K562 (cell line): ENCODE measurements around the gene BRD4. TPM values are rescaled to one million over a fixed set of nuclear protein-coding genes. Genes with fewer than 3 reads are reported as not detected.

ENCODE experiments used
- CBX3 ChIP-seq, 2 experiments: IDR thresholded peaks; 1 replicate in 1 of 2; 2 replicates in 1 of 2; pipeline ENCODE4 v1.6.1; 2012; ENCODE audit warnings: inconsistent platforms in 2 of 2, low read length in 2 of 2, borderline replicate concordance in 1 of 2, control low read depth in 1 of 2
- RBM22 ChIP-seq: fragments of 200-400 bp; formaldehyde crosslinking; IDR thresholded peaks from 2 replicates; pipeline ENCODE4 v1.6.1; 2018; ENCODE audit warnings: low read length, low read depth; ENCODE audit not compliant: poor library complexity, severe bottlenecking
- SMARCC2 ChIP-seq: fragments of 450-650 bp; IDR thresholded peaks from 2 replicates; pipeline ENCODE4 v1.6.1; 2017; ENCODE audit warnings: antibody characterized with exemption, moderate library complexity, mild to moderate bottlenecking, low read depth
- SREBF1 ChIP-seq: fragments of 150-350 bp; IDR thresholded peaks from 2 replicates; pipeline ENCODE4 v1.6.1; 2014; ENCODE audit warnings: antibody characterized with exemption, low read depth, low read length, borderline replicate concordance
- TBL1XR1 ChIP-seq, 2 experiments: IDR thresholded peaks; 2 replicates each; pipeline ENCODE4 v1.6.1; 2012; ENCODE audit warnings: improper control_type of control experiment in 2 of 2, low read length in 2 of 2, mild to moderate bottlenecking in 1 of 2
- TFE3 ChIP-seq: fragments of 450-650 bp; formaldehyde crosslinking; IDR thresholded peaks from 2 replicates; pipeline ENCODE4 v1.4.0; 2020; ENCODE audit warnings: mild to moderate bottlenecking, mixed read lengths
- WHSC1 ChIP-seq: IDR thresholded peaks from one replicate; pipeline ENCODE4 v1.6.1; 2012; ENCODE audit warnings: low read length, control low read depth, inconsistent platforms
- ZNF449 ChIP-seq: fragments of 250-450 bp; sonication (Bioruptor Pico); IDR thresholded peaks from 2 replicates; pipeline ENCODE4 v1.8.0; 2022; ENCODE audit warnings: moderate library complexity, mild to moderate bottlenecking, inconsistent platforms
- polyA plus RNA-seq, 8 experiments: library from polyadenylated mRNA; depleted of rRNA in 4 of 8; stranded (reverse) in 5 of 8; unstranded in 3 of 8; fragments of >200 nt; fragmentation: Nextera tagmentation in 2 of 8; fragmentation: Illumina TruSeq in 1 of 8; extraction: Ambion mirVana in 2 of 8; extraction: Trizol in 1 of 8; gene quantifications; 2 replicates each; pipeline versions ENCODE4 v1.2.1 to v1.2.3, GENCODE V29; 2011 to 2014; ENCODE audit warnings: inconsistent platforms in 1 of 8, missing spikeins in 1 of 8
- total RNA-seq, 7 experiments: library from RNA; depleted of rRNA in 6 of 7; stranded (reverse); fragments of >200 nt in 6 of 7; fragmentation: Illumina TruSeq in 2 of 7; extraction: Trizol in 2 of 7; gene quantifications; 2 replicates each; pipeline versions ENCODE4 v1.2.1 to v1.2.3, GENCODE V29; 2011 to 2021; ENCODE audit warnings: low replicate concordance in 1 of 7
- TF ChIP-seq, protein P1 (sequence below): fragments of 250-450 bp; sonication (Bioruptor Pico); IDR thresholded peaks from 2 replicates; pipeline ENCODE4 v1.5.0; 2022; ENCODE audit warnings: mild to moderate bottlenecking
- TF ChIP-seq, protein P2 (sequence below), 2 experiments: fragments of 450-650 bp; formaldehyde crosslinking in 1 of 2; IDR thresholded peaks; 2 replicates each; pipeline versions ENCODE4 v1.4.0 to v1.6.1; 2014 to 2020; ENCODE audit warnings: mild to moderate bottlenecking in 2 of 2, borderline replicate concordance in 1 of 2, low read depth in 1 of 2
- TF ChIP-seq, protein P3 (sequence below): fragments of 250-450 bp; sonication (Bioruptor Pico); IDR thresholded peaks from 2 replicates; pipeline ENCODE4 v1.5.0; 2021

BRD4 gene
- total and polyA plus RNA-seq, 9 of the 15 experiments (the other 6 are each of a cell fraction or from before 2014, with no cell fraction given) = 1.8 to 105 (median 15.6) TPM

DNA sequence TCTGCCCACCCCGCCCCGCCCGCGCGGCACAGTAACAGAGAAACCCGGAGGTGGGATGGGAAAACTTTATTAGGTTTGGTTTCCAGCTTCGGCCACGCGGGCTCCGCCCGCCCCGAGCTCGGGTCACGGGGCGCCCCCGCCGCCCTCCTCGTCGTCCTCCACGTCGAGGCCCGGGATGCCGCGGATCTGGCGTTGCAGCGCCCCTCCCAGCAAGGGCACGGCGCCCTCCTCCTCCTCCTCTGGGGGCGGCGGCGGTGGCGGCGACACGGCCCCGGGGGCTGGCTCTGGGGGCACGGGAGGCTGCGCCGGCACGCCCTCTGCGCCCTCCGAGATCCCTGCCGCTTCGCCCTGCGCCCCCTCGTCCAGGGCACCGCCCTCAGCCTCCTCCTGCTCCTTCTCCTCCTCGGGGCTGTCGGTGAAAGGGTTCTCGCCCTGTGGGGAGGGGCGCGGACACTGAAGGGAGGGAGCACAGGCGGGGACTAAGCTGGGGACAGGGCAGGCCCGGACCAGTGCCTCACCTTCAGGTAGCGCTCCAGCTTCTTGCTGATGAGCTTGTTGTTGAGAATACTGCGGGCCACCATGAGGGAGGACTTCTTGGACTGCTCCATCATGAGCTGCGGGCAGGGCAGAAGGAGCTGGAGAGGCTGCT lies 47.8 kb upstream of the BRD4 start (continued):
- TF ChIP-seq SMARCC2 (no peak), ZNF449 (no peak), SREBF1 (no peak), TBL1XR1 (IDR thresholded peaks at IDR 0.05; ENCODE audit: low read length in 2 of 2) (no peak), TFE3 (CRISPR knock-in tag) (no peak), WHSC1 (no peak), CBX3 (IDR thresholded peaks at IDR 0.05; ENCODE audit: borderline replicate concordance in 1 of 2, low read length in 2 of 2) (no peak), RBM22 (no peak)
- TF ChIP-seq, protein P1, sequence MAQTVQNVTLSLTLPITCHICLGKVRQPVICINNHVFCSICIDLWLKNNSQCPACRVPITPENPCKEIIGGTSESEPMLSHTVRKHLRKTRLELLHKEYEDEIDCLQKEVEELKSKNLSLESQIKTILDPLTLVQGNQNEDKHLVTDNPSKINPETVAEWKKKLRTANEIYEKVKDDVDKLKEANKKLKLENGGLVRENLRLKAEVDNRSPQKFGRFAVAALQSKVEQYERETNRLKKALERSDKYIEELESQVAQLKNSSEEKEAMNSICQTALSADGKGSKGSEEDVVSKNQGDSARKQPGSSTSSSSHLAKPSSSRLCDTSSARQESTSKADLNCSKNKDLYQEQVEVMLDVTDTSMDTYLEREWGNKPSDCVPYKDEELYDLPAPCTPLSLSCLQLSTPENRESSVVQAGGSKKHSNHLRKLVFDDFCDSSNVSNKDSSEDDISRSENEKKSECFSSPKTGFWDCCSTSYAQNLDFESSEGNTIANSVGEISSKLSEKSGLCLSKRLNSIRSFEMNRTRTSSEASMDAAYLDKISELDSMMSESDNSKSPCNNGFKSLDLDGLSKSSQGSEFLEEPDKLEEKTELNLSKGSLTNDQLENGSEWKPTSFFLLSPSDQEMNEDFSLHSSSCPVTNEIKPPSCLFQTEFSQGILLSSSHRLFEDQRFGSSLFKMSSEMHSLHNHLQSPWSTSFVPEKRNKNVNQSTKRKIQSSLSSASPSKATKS (CRISPR knock-in tag) = no peak
- TF ChIP-seq, protein P2, sequence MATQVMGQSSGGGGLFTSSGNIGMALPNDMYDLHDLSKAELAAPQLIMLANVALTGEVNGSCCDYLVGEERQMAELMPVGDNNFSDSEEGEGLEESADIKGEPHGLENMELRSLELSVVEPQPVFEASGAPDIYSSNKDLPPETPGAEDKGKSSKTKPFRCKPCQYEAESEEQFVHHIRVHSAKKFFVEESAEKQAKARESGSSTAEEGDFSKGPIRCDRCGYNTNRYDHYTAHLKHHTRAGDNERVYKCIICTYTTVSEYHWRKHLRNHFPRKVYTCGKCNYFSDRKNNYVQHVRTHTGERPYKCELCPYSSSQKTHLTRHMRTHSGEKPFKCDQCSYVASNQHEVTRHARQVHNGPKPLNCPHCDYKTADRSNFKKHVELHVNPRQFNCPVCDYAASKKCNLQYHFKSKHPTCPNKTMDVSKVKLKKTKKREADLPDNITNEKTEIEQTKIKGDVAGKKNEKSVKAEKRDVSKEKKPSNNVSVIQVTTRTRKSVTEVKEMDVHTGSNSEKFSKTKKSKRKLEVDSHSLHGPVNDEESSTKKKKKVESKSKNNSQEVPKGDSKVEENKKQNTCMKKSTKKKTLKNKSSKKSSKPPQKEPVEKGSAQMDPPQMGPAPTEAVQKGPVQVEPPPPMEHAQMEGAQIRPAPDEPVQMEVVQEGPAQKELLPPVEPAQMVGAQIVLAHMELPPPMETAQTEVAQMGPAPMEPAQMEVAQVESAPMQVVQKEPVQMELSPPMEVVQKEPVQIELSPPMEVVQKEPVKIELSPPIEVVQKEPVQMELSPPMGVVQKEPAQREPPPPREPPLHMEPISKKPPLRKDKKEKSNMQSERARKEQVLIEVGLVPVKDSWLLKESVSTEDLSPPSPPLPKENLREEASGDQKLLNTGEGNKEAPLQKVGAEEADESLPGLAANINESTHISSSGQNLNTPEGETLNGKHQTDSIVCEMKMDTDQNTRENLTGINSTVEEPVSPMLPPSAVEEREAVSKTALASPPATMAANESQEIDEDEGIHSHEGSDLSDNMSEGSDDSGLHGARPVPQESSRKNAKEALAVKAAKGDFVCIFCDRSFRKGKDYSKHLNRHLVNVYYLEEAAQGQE (IDR thresholded peaks at IDR 0.05; ENCODE audit: borderline replicate concordance) = no peak
- TF ChIP-seq, protein P2 (CRISPR knock-in tag; IDR thresholded peaks at IDR 0.05; ENCODE audit: low read depth) = peak; percentile 40; the same call in 1 of the 2 replicates
- TF ChIP-seq, protein P3, sequence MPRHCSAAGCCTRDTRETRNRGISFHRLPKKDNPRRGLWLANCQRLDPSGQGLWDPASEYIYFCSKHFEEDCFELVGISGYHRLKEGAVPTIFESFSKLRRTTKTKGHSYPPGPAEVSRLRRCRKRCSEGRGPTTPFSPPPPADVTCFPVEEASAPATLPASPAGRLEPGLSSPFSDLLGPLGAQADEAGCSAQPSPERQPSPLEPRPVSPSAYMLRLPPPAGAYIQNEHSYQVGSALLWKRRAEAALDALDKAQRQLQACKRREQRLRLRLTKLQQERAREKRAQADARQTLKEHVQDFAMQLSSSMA (CRISPR knock-in tag) = no peak
